K562 (cell line): ENCODE measurements around the gene STAT6. TPM values are rescaled to one million over a fixed set of nuclear protein-coding genes. Genes with fewer than 3 reads are reported as not detected.

Experiments
- ATAC-seq: fragments of 200-7000 bp; cut with Tn5 transposase; 3 replicates; pipeline ENCODE4 v1.9.1; 2020; ENCODE audit warnings: moderate library complexity
- BruUV-seq: library from RNA; stranded (reverse); fragments of 400-500 nt; replicated peaks from 2 replicates; lab custom pipeline; 2021; lab: Mats Ljungman, UMichigan
- CTCF ChIA-PET: fragments of 300-600 bp; formaldehyde crosslinking; extraction: SDS; loops from one replicate; lab custom pipeline; 2021; ENCODE audit warnings: low intra/inter-chr PET ratio; lab: Yijun Ruan, JAX
- POLR2A ChIA-PET: fragments of 300-600, 350-650 bp; sonication (Branson Sonifier 250); formaldehyde crosslinking; extraction: SDS; loops from one replicate; lab custom pipeline; 2021; ENCODE audit warnings: antibody characterized with exemption, inconsistent platforms; lab: Yijun Ruan, JAX
- DNase-seq, 4 experiments: peaks; one replicate each; pipeline versions ENCODE4 v3.0.0 to v3.0.0-alpha.2; 2011 to 2018; ENCODE audit warnings: low spot score in 3 of 4, mixed read lengths in 3 of 4; ENCODE audit errors: extremely low read depth in 1 of 4
- FAIRE-seq: peaks from 2 replicates; lab custom pipeline; 2011; peaks lifted over from hg19 to GRCh38; lab: Jason Lieb, UNC
- H2AFZ ChIP-seq: 2 replicates; pipeline ENCODE4 v1.6.0; 2011; ENCODE audit warnings: low read depth, low read length, control low read depth, inconsistent platforms
- H3K27ac ChIP-seq: fragments of 200-600 bp; 3 replicates; pipeline ENCODE4 v1.8.0; 2011; ENCODE audit warnings: low read depth, mild to moderate bottlenecking, control low read depth, inconsistent platforms, low read length, moderate library complexity, mixed read lengths; ENCODE audit errors: extremely low read depth
- H3K27me3 ChIP-seq, 2 experiments: fragments of 300-600 bp in 1 of 2; 2 replicates in 1 of 2; 3 replicates in 1 of 2; pipeline versions ENCODE4 v1.6.0 to v1.8.0; 2011; ENCODE audit warnings: inconsistent platforms in 2 of 2, low read length in 2 of 2, mild to moderate bottlenecking in 1 of 2, mixed read lengths in 1 of 2, moderate library complexity in 1 of 2; ENCODE audit not compliant: control insufficient read depth in 2 of 2, insufficient read depth in 2 of 2
- H3K36me3 ChIP-seq: fragments of 300-600 bp; 3 replicates; pipeline ENCODE4 v1.8.0; 2011; ENCODE audit warnings: mild to moderate bottlenecking, low read length, inconsistent platforms; ENCODE audit not compliant: control insufficient read depth, insufficient read depth
- H3K4me1 ChIP-seq, 2 experiments: fragments of 200-600 bp in 1 of 2; replicated peaks in 1 of 2; 2 replicates in 1 of 2; 3 replicates in 1 of 2; pipeline versions ENCODE4 v1.5.1 to v1.8.0; 2011; ENCODE audit warnings: inconsistent platforms in 2 of 2, low read length in 2 of 2, mild to moderate bottlenecking in 1 of 2, mixed read lengths in 1 of 2, moderate library complexity in 1 of 2; ENCODE audit not compliant: control insufficient read depth in 2 of 2, insufficient read depth in 2 of 2
- H3K4me2 ChIP-seq: 2 replicates; pipeline ENCODE4 v1.6.1; 2011; ENCODE audit warnings: low read length, control low read depth, inconsistent platforms, mixed read lengths; ENCODE audit not compliant: insufficient read depth
- H3K4me3 ChIP-seq: fragments of 200-600 bp; sonication (generic), shearing (Covaris generic); 2 replicates; pipeline ENCODE4 v1.5.1; 2016; ENCODE audit warnings: control low read depth, inconsistent platforms
- H3K79me2 ChIP-seq: fragments of 200-600 bp; 3 replicates; pipeline ENCODE4 v1.8.0; 2011; ENCODE audit warnings: low read length, inconsistent platforms; ENCODE audit not compliant: control insufficient read depth, insufficient read depth
- H3K9ac ChIP-seq, 2 experiments: 2 replicates each; pipeline versions ENCODE4 v1.6.0 to v1.6.1; 2011; ENCODE audit warnings: low read depth in 2 of 2, low read length in 2 of 2, control low read depth in 1 of 2, inconsistent platforms in 1 of 2, mild to moderate bottlenecking in 1 of 2, mixed read lengths in 1 of 2; ENCODE audit not compliant: insufficient read depth in 1 of 2
- H3K9me1 ChIP-seq: one replicate; pipeline ENCODE4 v1.6.0; 2011; ENCODE audit warnings: inconsistent platforms, mild to moderate bottlenecking, low read length, moderate library complexity; ENCODE audit not compliant: control insufficient read depth, insufficient read depth
- H3K9me3 ChIP-seq: replicated peaks from 2 replicates; pipeline ENCODE4 v1.5.1; 2011; ENCODE audit warnings: low read depth, low read length, inconsistent platforms; ENCODE audit not compliant: control insufficient read depth, insufficient read depth
- H4K20me1 ChIP-seq: replicated peaks from 2 replicates; pipeline ENCODE4 v1.6.1; 2011; ENCODE audit warnings: low read length, inconsistent platforms, mixed read lengths; ENCODE audit not compliant: control insufficient read depth, insufficient read depth
- ADNP ChIP-seq: fragments of 200-800 bp; sonication (Bioruptor generic); IDR thresholded peaks from 2 replicates; pipeline ENCODE4 v1.6.1; 2016; ENCODE audit warnings: missing genetic modification characterization, missing compliant biosample characterization
- EHMT2 ChIP-seq: fragments of 450-650 bp; IDR thresholded peaks from 2 replicates; pipeline ENCODE4 v1.6.1; 2018; ENCODE audit warnings: antibody characterized with exemption
- FUS ChIP-seq: fragments of 200-400 bp; formaldehyde crosslinking; optimal IDR thresholded peaks from 2 replicates; pipeline ENCODE3; 2017; ENCODE audit warnings: low read depth, low read length
- HDGF ChIP-seq: fragments of 450-650 bp; IDR thresholded peaks from 2 replicates; pipeline ENCODE4 v1.6.1; 2016
- MCM2 ChIP-seq: fragments of 450-650 bp; IDR thresholded peaks from 2 replicates; pipeline ENCODE4 v1.6.1; 2017; ENCODE audit warnings: low read depth, mild to moderate bottlenecking
- NBN ChIP-seq: fragments of 450-650 bp; IDR thresholded peaks from 2 replicates; pipeline ENCODE4 v1.6.1; 2016; ENCODE audit warnings: low read depth, mild to moderate bottlenecking
- PCBP1 ChIP-seq: fragments of 200-400 bp; formaldehyde crosslinking; IDR thresholded peaks from 2 replicates; pipeline ENCODE4 v1.6.1; 2018; ENCODE audit warnings: mild to moderate bottlenecking, low read depth, low read length; ENCODE audit not compliant: poor library complexity, severe bottlenecking
- ZBTB7A ChIP-seq: IDR thresholded peaks from 2 replicates; pipeline ENCODE4 v1.6.1; 2011; ENCODE audit warnings: low read depth, mild to moderate bottlenecking, low read length, moderate library complexity, borderline replicate concordance; ENCODE audit not compliant: control insufficient read depth
- ZFP1 ChIP-seq: fragments of 450-650 bp; formaldehyde crosslinking; IDR thresholded peaks from 2 replicates; pipeline ENCODE4 v1.4.0; 2020; ENCODE audit warnings: mild to moderate bottlenecking, mixed read lengths
- ZNF274 ChIP-seq: IDR thresholded peaks from 2 replicates; pipeline ENCODE4 v1.6.1; 2011; ENCODE audit warnings: low read depth, mild to moderate bottlenecking, low read length, moderate library complexity, borderline replicate concordance
- ZNF507 ChIP-seq: conservative IDR thresholded peaks from 2 replicates; pipeline ENCODE4 v1.6.1; 2017; ENCODE audit warnings: missing genetic modification characterization, missing compliant biosample characterization
- WGBS: fragments of 100-300 bp; shearing (Covaris generic); methylation state at CpG from one replicate; pipeline ENCODE4 v1.1.6; 2016; ENCODE audit warnings: low coverage, mixed read lengths; ENCODE audit not compliant: insufficient coverage; ENCODE audit errors: missing lambda C conversion rate; 5-methylcytosine and 5-hydroxymethylcytosine counted together
- in situ Hi-C: fragments of 300-500 bp; cut with MboI; formaldehyde crosslinking; loops from 4 replicates; pipeline ENCODE4 v1.15.0; 2018; ENCODE audit warnings: inconsistent platforms, mixed read lengths
- intact Hi-C: fragments of 100-400 bp; cut with micrococcal nuclease; formaldehyde crosslinking; loops from 2 replicates; pipeline ENCODE4 v1.14.2; 2022
- polyA plus RNA-seq, 8 experiments: library from polyadenylated mRNA; depleted of rRNA in 4 of 8; stranded (reverse) in 5 of 8; unstranded in 3 of 8; fragments of >200 nt; fragmentation: Nextera tagmentation in 2 of 8; fragmentation: Illumina TruSeq in 1 of 8; extraction: Ambion mirVana in 2 of 8; extraction: Trizol in 1 of 8; gene quantifications; 2 replicates each; pipeline versions ENCODE4 v1.2.1 to v1.2.3, GENCODE V29; 2011 to 2014; ENCODE audit warnings: inconsistent platforms in 1 of 8, missing spikeins in 1 of 8
- total RNA-seq, 7 experiments: library from RNA; depleted of rRNA in 6 of 7; stranded (reverse); fragments of >200 nt in 6 of 7; fragmentation: Illumina TruSeq in 2 of 7; extraction: Trizol in 2 of 7; gene quantifications; 2 replicates each; pipeline versions ENCODE4 v1.2.1 to v1.2.3, GENCODE V29; 2011 to 2021; ENCODE audit warnings: low replicate concordance in 1 of 7

The STAT6 gene
- total and polyA plus RNA-seq, 9 of the 15 experiments (the other 6 are each of a cell fraction or from before 2014, with no cell fraction given), result 2.4 to 49.5 (median 26.5) TPM

DNA sequence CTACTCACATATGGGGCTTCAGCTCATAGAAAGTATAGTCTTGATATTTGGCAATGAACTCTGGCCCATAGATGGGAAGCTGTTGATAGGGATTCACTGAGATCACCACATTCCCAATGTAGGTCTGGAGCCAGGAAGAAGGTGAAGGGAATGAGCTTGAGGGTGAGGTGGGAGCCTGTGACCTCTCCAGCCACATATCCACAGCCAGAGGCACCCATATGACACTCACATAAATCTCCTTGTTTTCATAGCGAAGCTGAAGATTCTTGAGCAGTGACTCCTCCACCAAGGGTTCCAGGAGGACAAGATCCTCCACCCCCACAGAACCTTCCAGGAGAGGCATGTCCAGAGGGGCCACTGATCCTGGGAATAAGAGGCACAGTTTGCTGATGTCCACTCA lies 63.2 kb downstream of the STAT6 start:
- peaks cover 0 to 3% of the 10 kb centered on the region in 2 experiments; a peak in 1 of 5 replicates for H3K4me1 ChIP-seq
- no peaks in the 10 kb centered on the region; the same call in 1 of the 2 replicates for H4K20me1 ChIP-seq
- no peaks in the 10 kb centered on the region for H3K36me3 ChIP-seq
- no peaks in the 10 kb centered on the region for H3K9me1 ChIP-seq
- CTCF ChIA-PET, result no interaction called here
- no TSS peak for BruUV-seq
- no peaks in the 10 kb centered on the region for H3K9me3 ChIP-seq
- intact Hi-C loops (no loop called here), in situ Hi-C loops (no loop called here)
- H3K4me2 ChIP-seq, result no peak overlapping the region
- TF ChIP-seq ZNF507 (tag), result no peak
- TF ChIP-seq ZFP1 (CRISPR knock-in tag), result no peak
- no peak for TF ChIP-seq ADNP
- no peak for TF ChIP-seq MCM2
- TF ChIP-seq ZBTB7A, result no peak
- TF ChIP-seq FUS, result no peak
- no peak for TF ChIP-seq PCBP1
- no peak for TF ChIP-seq ZNF274
- no peak for TF ChIP-seq NBN
- no peak for TF ChIP-seq HDGF
- no peak for TF ChIP-seq EHMT2
- H2AFZ ChIP-seq, result no peak overlapping the region
- H3K4me3 ChIP-seq, result no peak overlapping the region
- H3K79me2 ChIP-seq, result no peaks in the 10 kb centered on the region
- peak overlapping the region in 1 of 2 experiments; percentile 22; a peak in 1 of 4 replicates for H3K9ac ChIP-seq
- FAIRE-seq, result no peak
- POLR2A ChIA-PET, result interaction anchor here (0.6 to 4.9 kb wide), 6 partner anchors 13 to 100 kb away, joined by 3 to 18 read pairs (median 4); partner anchors contain the start of gene TAC3
- WGBS, result 0% methylated on average over 1 of the region's 1 CpG
- peaks cover 12 to 14% of the 10 kb centered on the region in 2 experiments; a peak in 4 of 5 replicates for H3K27me3 ChIP-seq
- ATAC-seq, result no peak
- DNase-seq, result no peak
- no peak overlapping the region for H3K27ac ChIP-seq
